ENCODE data around the gene ADORA3. TPM values are rescaled to one million over a fixed set of nuclear protein-coding genes. Genes with fewer than 3 reads are reported as not detected.

Gene ADORA3
- total RNA-seq, 2 donors from 2014 or later = not detected

DNA sequence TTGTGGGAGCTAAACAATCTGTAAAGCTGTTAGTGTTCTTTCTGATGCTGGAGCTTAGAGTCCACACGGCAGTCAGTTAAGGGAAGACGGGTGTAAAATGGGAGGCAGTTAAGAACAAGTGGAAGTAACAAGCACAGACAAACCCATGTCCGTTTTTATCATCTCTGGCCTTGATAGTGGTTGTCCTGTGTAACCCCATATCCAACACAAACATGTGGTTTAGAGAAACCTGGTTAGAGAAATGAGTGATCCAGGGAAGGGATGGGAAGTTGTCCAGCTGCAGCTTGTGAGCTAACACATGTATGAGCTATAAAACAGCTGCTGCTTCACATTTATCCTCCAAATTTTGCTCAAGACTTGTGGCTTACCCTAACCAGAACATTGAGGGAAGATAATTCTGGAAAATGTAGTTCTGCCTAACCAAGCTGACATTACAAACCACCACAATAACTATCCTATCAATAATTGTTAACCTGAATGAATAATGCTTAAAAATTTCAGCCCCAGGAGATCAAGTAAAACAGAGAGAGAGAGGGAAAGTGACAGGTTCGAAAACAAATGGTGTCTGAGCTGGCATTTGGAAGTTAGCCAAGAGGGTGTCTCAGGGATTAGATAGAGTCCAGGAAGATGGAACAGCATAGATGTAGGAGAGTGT is 40.3 kb downstream of the ADORA3 start:
- DNase-seq (no peak), ATAC-seq (no peak)
- H3K4me1 Mint-ChIP-seq = peaks cover 20% of the 10 kb centered on the region
- no peak overlapping the region for H3K4me3 Mint-ChIP-seq
- no peaks in the 10 kb centered on the region for H3K9me3 ChIP-seq (ENCODE audit: control insufficient read depth, low read length, poor library complexity, severe bottlenecking)
- peak overlapping the region; percentile 51 for H3K27ac Mint-ChIP-seq
- no peaks in the 10 kb centered on the region for H3K27me3 Mint-ChIP-seq
- peaks cover 15% of the 10 kb centered on the region for H3K36me3 Mint-ChIP-seq (ENCODE audit: low read depth)

DNA sequence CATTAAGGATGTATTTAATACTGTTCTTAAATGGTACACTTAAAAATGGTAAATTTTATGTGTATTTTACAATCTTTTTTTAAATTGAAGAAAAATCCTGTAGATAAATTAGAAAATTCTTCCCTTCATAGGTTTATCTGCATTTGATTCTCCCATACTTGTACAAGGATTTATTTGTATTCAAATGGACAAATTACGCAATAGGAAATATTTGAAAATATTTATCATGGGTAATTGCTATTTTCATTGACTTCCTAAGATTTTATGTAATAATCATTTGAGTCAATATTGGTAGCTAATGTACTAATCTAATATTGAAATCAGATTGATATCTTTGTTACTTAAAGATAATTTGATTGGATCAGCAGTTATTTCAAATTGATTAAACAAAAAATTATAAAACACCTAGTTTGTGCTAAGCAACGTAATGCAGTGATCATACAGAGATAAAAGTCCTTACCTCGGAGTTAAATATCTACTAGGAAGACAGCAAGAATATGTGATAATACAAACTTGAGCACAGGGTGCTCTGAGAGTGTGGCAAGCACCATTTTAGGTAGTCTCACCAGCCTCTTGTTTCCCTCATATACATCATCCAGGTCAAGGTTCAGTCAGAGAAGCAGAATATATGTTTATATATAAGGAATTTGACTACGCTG is 40.9 kb downstream of the ADORA3 start:
- no peaks in the 10 kb centered on the region for H3K9me3 ChIP-seq (ENCODE audit: control insufficient read depth, low read length, poor library complexity, severe bottlenecking)
- ATAC-seq = no peak
- no peak for DNase-seq

DNA sequence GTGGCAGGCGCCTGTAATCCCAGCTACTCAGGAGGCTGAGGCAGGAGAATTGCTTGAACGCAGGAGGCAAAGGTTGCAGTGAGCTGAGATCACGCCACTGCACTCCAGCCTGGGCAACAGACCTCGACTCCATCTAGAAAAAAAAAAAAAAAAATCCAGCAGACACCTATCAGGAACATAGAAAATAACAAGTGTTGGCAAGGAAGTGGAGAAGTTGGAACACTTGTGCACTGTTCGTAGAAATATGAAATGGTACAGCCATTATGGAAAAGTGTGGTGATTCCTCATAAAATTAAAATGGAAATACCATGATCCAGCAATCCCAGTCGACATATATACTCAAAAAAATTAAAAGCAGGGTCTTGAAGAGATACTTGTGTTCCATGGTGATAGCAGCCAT is 41.7 kb downstream of the ADORA3 start:
- H3K4me1 Mint-ChIP-seq = peaks cover 25% of the 10 kb centered on the region
- H3K27ac Mint-ChIP-seq = no peak overlapping the region
- no peaks in the 10 kb centered on the region for H3K9me3 ChIP-seq (ENCODE audit: control insufficient read depth, low read length, poor library complexity, severe bottlenecking)
- peaks cover 16% of the 10 kb centered on the region for H3K36me3 Mint-ChIP-seq (ENCODE audit: low read depth)
- H3K27me3 Mint-ChIP-seq = no peaks in the 10 kb centered on the region
- no peak for DNase-seq
- no peak overlapping the region for H3K4me3 Mint-ChIP-seq
- ATAC-seq = no peak

More for the DNA sequence above, 40.9 kb downstream of the ADORA3 start:
- H3K27me3 Mint-ChIP-seq = no peaks in the 10 kb centered on the region
- no peak overlapping the region for H3K27ac Mint-ChIP-seq
- peaks cover 15% of the 10 kb centered on the region for H3K36me3 Mint-ChIP-seq (ENCODE audit: low read depth)
- peaks cover 22% of the 10 kb centered on the region for H3K4me1 Mint-ChIP-seq
- no peak overlapping the region for H3K4me3 Mint-ChIP-seq

DNA sequence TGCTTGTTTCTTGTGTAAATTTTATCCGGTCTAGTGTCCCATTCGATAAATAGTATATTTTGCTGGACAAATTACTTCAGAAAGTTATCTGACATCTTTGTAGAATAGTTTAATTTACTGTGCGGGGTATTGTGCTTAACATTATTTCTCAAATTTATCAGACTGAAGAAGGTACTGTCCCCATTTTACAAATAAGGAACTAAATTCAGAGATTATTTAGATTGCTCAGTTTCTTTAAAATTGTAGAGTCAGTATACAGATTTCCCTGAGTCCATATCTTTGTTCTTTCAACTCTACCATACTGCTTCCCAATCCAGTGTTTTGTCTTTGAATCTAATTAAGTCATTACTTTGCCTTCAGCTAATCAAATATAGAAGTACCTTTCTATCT is 47.8 kb downstream of the ADORA3 start:
- Mint-ChIP-seq H3K4me1 (peaks cover 47% of the 10 kb centered on the region), H3K36me3 (ENCODE audit: low read depth) (peaks cover 11% of the 10 kb centered on the region), H3K27me3 (no peaks in the 10 kb centered on the region), H3K27ac (peak overlapping the region; percentile 49), H3K4me3 (peak overlapping the region; percentile 31)
- H3K9me3 ChIP-seq (ENCODE audit: control insufficient read depth, low read length, poor library complexity, severe bottlenecking) = no peaks in the 10 kb centered on the region
- DNase-seq (no peak), ATAC-seq (no peak)

- Mint-ChIP-seq H3K27ac (peak overlapping the region; percentile 49), H3K4me3 (no peak overlapping the region), H3K27me3 (no peaks in the 10 kb centered on the region), H3K4me1 (peaks cover 51% of the 10 kb centered on the region), H3K36me3 (ENCODE audit: low read depth) (peaks cover 11% of the 10 kb centered on the region)
- DNase-seq = no peak
- no peak for ATAC-seq
- H3K9me3 ChIP-seq (ENCODE audit: control insufficient read depth, low read length, poor library complexity, severe bottlenecking) = no peaks in the 10 kb centered on the region
Observed at GRCh38 chr1:111454859-111455641, 48.4 kb downstream of the ADORA3 start.

DNA sequence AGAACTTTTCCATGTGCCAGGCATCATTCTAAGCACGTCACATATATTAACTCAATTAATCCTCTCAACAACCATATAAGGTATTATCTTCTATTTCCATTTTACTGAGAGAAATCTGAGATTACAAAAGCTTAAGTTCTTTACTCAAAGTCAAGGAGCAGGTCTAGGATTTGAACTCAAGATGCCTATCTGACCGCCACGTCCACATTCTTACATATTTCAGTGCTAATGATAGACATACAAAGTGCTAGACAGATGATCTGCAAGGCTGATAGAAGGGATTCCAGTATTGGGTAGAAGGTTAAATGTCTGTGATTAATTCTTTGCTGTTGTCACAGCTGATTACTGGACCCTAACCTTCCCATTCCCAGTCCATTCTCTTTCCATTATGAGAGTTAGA is 49.7 kb downstream of the ADORA3 start:
- H3K9me3 ChIP-seq (ENCODE audit: control insufficient read depth, low read length, poor library complexity, severe bottlenecking) = no peaks in the 10 kb centered on the region
- no peak for ATAC-seq
- Mint-ChIP-seq H3K4me3 (no peak overlapping the region), H3K27me3 (no peaks in the 10 kb centered on the region), H3K4me1 (peaks cover 59% of the 10 kb centered on the region), H3K36me3 (ENCODE audit: low read depth) (peaks cover 16% of the 10 kb centered on the region), H3K27ac (no peak overlapping the region)
- DNase-seq = no peak

- Mint-ChIP-seq H3K36me3 (ENCODE audit: low read depth) (peaks cover 16% of the 10 kb centered on the region), H3K27ac (peak overlapping the region; percentile 100), H3K4me3 (no peak overlapping the region), H3K4me1 (peaks cover 67% of the 10 kb centered on the region), H3K27me3 (no peaks in the 10 kb centered on the region)
- H3K9me3 ChIP-seq (ENCODE audit: control insufficient read depth, low read length, poor library complexity, severe bottlenecking) = no peaks in the 10 kb centered on the region
- no peak for ATAC-seq
- no peak for DNase-seq
Observed at GRCh38 chr1:111452581-111452980, 50.9 kb downstream of the ADORA3 start.

DNA sequence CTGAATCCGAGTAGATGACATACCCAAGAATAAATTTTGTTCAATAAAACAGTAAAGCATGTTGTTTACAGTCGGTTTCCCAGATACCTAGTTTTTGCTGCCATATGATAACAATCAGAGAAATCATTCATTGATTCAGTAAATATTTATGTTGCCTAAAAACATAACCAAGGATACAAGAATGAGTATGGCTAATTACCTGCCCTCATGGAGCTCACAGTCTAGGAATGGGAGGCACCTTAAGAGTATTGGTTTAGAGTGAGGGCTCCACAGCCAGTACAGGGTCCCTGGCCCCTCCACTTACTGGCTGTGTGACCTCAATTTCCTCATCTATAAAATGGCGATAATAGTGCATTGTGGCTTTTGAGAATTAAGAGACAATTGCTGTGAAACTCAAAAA is 53.2 kb downstream of the ADORA3 start:
- Mint-ChIP-seq H3K27me3 (no peaks in the 10 kb centered on the region), H3K4me3 (peak overlapping the region; percentile 100), H3K36me3 (ENCODE audit: low read depth) (peaks cover 13% of the 10 kb centered on the region), H3K4me1 (peaks cover 70% of the 10 kb centered on the region), H3K27ac (peak overlapping the region; percentile 100)
- no peak for DNase-seq
- ATAC-seq = no peak
- H3K9me3 ChIP-seq (ENCODE audit: control insufficient read depth, low read length, poor library complexity, severe bottlenecking) = no peaks in the 10 kb centered on the region

GRCh38 chr1:111449703-111450017 is 53.8 kb downstream of the ADORA3 start:
- H3K4me3 Mint-ChIP-seq = peak overlapping the region; percentile 100
- peaks cover 66% of the 10 kb centered on the region for H3K4me1 Mint-ChIP-seq
- peak overlapping the region; percentile 100 for H3K27ac Mint-ChIP-seq
- H3K27me3 Mint-ChIP-seq = no peaks in the 10 kb centered on the region
- peaks cover 13% of the 10 kb centered on the region for H3K36me3 Mint-ChIP-seq (ENCODE audit: low read depth)
- ATAC-seq (no peak), DNase-seq (no peak)
- no peaks in the 10 kb centered on the region for H3K9me3 ChIP-seq (ENCODE audit: control insufficient read depth, low read length, poor library complexity, severe bottlenecking)

Other genes with a start within 250 kb of the ADORA3 start
- gene CHIA, start 212.8 kb downstream of the ADORA3 start, total RNA-seq = not detected
- gene OVGP1, start 75.9 kb downstream of the ADORA3 start, total RNA-seq = 1 to 10 TPM; 7.5 to 10.0 TPM
- gene WDR77, start 54.4 kb downstream of the ADORA3 start, total RNA-seq = 10 to 100 TPM; 17.6 to 19.5 TPM
- gene ATP5PB, start 54.2 kb downstream of the ADORA3 start, total RNA-seq = 100 to 1,000 TPM in 1 of 2 donors, 10 to 100 TPM in 1; 86.1 to 101 TPM
- gene C1orf162, start 29.6 kb downstream of the ADORA3 start, total RNA-seq = 10 to 100 TPM; 31.3 to 50.8 TPM
- gene TMIGD3, start within 50 bp of the ADORA3 start, total RNA-seq = not detected
- 100 to 1,000 TPM; 109 to 112 TPM for gene RAP1A, start 116.2 kb upstream of the ADORA3 start, total RNA-seq
- gene INKA2, start 235.8 kb upstream of the ADORA3 start, total RNA-seq = 1 to 10 TPM; 1.5 to 9.0 TPM

All from T-helper 17 cell (primary cell).